ENCODE data around the gene ZNF341.

DNA sequence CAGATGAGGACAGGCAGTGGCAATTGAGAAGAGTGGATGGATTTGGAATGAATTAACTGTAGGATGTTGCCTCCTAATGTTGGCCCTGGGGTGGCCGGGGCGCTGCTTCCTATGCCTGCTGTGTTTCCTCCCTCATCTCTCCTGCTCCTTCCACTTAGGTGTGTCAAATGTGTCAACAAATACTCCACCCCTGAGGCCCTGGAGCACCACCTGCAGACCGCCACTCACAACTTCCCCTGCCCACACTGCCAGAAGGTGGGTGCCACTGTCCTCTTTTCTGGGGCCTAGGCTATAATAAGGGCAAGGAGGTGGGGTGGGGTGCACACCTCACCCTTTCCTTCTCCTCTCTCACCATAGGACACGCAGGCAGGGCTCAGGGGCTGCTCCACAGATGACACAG is 49.3 kb downstream of the ZNF341 start:
- TF ChIP-seq, protein P1, sequence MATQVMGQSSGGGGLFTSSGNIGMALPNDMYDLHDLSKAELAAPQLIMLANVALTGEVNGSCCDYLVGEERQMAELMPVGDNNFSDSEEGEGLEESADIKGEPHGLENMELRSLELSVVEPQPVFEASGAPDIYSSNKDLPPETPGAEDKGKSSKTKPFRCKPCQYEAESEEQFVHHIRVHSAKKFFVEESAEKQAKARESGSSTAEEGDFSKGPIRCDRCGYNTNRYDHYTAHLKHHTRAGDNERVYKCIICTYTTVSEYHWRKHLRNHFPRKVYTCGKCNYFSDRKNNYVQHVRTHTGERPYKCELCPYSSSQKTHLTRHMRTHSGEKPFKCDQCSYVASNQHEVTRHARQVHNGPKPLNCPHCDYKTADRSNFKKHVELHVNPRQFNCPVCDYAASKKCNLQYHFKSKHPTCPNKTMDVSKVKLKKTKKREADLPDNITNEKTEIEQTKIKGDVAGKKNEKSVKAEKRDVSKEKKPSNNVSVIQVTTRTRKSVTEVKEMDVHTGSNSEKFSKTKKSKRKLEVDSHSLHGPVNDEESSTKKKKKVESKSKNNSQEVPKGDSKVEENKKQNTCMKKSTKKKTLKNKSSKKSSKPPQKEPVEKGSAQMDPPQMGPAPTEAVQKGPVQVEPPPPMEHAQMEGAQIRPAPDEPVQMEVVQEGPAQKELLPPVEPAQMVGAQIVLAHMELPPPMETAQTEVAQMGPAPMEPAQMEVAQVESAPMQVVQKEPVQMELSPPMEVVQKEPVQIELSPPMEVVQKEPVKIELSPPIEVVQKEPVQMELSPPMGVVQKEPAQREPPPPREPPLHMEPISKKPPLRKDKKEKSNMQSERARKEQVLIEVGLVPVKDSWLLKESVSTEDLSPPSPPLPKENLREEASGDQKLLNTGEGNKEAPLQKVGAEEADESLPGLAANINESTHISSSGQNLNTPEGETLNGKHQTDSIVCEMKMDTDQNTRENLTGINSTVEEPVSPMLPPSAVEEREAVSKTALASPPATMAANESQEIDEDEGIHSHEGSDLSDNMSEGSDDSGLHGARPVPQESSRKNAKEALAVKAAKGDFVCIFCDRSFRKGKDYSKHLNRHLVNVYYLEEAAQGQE (IDR thresholded peaks at IDR 0.05; ENCODE audit: insufficient read depth in 1 of 2, low read depth in 2 of 2, low read length in 1 of 2) = no peak
- TF ChIP-seq, protein P2, sequence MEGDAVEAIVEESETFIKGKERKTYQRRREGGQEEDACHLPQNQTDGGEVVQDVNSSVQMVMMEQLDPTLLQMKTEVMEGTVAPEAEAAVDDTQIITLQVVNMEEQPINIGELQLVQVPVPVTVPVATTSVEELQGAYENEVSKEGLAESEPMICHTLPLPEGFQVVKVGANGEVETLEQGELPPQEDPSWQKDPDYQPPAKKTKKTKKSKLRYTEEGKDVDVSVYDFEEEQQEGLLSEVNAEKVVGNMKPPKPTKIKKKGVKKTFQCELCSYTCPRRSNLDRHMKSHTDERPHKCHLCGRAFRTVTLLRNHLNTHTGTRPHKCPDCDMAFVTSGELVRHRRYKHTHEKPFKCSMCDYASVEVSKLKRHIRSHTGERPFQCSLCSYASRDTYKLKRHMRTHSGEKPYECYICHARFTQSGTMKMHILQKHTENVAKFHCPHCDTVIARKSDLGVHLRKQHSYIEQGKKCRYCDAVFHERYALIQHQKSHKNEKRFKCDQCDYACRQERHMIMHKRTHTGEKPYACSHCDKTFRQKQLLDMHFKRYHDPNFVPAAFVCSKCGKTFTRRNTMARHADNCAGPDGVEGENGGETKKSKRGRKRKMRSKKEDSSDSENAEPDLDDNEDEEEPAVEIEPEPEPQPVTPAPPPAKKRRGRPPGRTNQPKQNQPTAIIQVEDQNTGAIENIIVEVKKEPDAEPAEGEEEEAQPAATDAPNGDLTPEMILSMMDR (IDR thresholded peaks at IDR 0.05) = no peak
- no peak for TF ChIP-seq POLR2AphosphoS5 (IDR thresholded peaks at IDR 0.05; ENCODE audit: low read depth, low read length)
- TF ChIP-seq SIN3A (IDR thresholded peaks at IDR 0.05; ENCODE audit: borderline replicate concordance, insufficient read depth, low read depth, low read length) = no peak
